Ovary (tissue), 9 donors: Measurements from ENCODE around the gene RADIL. TPM values are rescaled to one million over a fixed set of nuclear protein-coding genes. Genes with fewer than 3 reads are reported as not detected.

Source experiments
- DNase-seq, 5 donors: peaks; one replicate each; pipeline ENCODE4 v3.0.0-alpha.2; 2019 to 2020
- H3K27ac ChIP-seq, 2 donors: fragments of 200-600 bp; one replicate each; pipeline versions ENCODE4 v1.5.1 to v1.8.0; 2019 to 2022
- H3K27me3 ChIP-seq: fragments of 200-600 bp; one replicate; pipeline ENCODE4 v1.8.0; 2022
- H3K36me3 ChIP-seq: fragments of 200-600 bp; sonication (generic); one replicate; pipeline ENCODE4 v1.5.1; 2019
- H3K4me1 ChIP-seq: one replicate; pipeline ENCODE4 v1.8.1; 2013; ENCODE audit warnings: mild to moderate bottlenecking, moderate library complexity; ENCODE audit not compliant: insufficient read depth
- H3K4me3 ChIP-seq: fragments of 200-600 bp; sonication (generic); one replicate; pipeline ENCODE4 v1.5.1; 2017
- H3K9me3 ChIP-seq, 2 donors: fragments of 200-600 bp in 1 of 2; sonication (generic) in 1 of 2; one replicate each; pipeline versions ENCODE4 v1.5.1 to v1.8.1; 2013 to 2019; ENCODE audit warnings: mild to moderate bottlenecking in 1 of 2, moderate library complexity in 1 of 2
- CTCF ChIP-seq, 3 donors: fragments of 450-650 bp in 2 of 3; fragments of 200-600 bp in 1 of 3; IDR thresholded peaks; one replicate each; pipeline versions ENCODE4 v1.5.1 to v1.8.0; 2016 to 2022; ENCODE audit warnings: antibody characterized with exemption in 3 of 3, mild to moderate bottlenecking in 1 of 3
- EP300 ChIP-seq: sonication (generic); formaldehyde crosslinking; IDR thresholded peaks from one replicate; pipeline ENCODE4 v1.6.1; 2017; ENCODE audit warnings: antibody characterized with exemption
- POLR2A ChIP-seq: fragments of 450-650 bp; IDR thresholded peaks from one replicate; pipeline ENCODE4 v1.6.1; 2017; ENCODE audit warnings: antibody characterized with exemption, mild to moderate bottlenecking, moderate library complexity
- WGBS, 3 donors: extraction: QIAGEN DNeasy Blood & Tissue Kit in 1 of 3; methylation state at CpG; one replicate each; pipeline versions ENCODE4 v1.1.5 to v1.1.7; 2013 to 2017; 5-methylcytosine and 5-hydroxymethylcytosine counted together
- intact Hi-C, 4 donors: fragments of 100-400 bp; cut with DNase I; formaldehyde crosslinking; loops; one replicate each; pipeline versions ENCODE4 v1.11.0 to v1.15.1; 2022 to 2023
- polyA plus RNA-seq, 2 donors: library from polyadenylated mRNA; stranded (reverse); fragments of 200-250 nt in 1 of 2; fragments of 350-450 nt in 1 of 2; fragmentation: Illumina TruSeq in 1 of 2; extraction: RNeasy Lipid Tissue Mini Kit (QIAGEN cat#74804) in 1 of 2; gene quantifications; one replicate each; pipeline ENCODE4 v1.2.3, GENCODE V29; 2013 to 2014
- total RNA-seq, 7 donors: library from RNA; depleted of rRNA in 2 of 7; stranded (reverse); fragments of >200 nt in 2 of 7; fragmentation: NEBNext Ultra II Directional in 3 of 7; extraction: Animal tissue kit (Norgen Biotek cat#: 25700) in 3 of 7; gene quantifications; one replicate each; pipeline versions ENCODE4 v1.1.0 to v1.2.4, GENCODE V29; 2016 to 2023
- donor health status: DM: no; HTN: no; CAD: no; lungs with moderate emphysema.
- donor health status: DM: no; HTN: no; CAD: no.
- donor health status: Bipolar disorder and iron deficiency.
- donor health status: DM: yes; HTN: yes; CAD: no.
- donor health status: DM: no; HTN: no; CAD: no.
- donor health status: DM: yes; HTN: yes; CAD: no.

RADIL gene
- total and polyA plus RNA-seq, 9 donors, result 0.98 to 5.4 (median 2.4) TPM

DNA sequence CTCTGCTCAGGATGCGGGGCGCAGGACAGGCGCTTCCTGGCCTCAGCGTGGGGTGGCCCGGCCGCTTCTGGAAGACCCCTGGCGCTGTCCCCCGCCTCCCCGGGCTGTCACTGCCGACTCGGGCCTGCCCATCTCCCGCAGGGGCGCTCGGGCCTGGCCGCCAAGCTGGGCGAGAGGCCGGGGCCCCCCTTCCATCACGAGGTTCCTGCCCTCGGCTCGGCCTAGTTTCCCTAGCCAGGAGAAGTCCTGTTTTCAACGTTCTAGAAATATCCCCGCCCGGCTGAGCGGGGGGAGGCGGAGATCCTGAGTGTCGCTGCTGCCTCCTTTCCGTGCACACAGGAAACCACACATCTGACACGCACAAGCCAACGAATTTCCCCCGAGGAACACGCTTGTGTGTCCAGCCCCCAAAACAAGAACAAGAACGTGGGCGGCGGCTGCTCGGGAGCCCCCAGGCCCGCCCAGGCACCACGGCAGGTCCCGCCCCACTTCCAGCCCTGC is 74.4 kb downstream of the RADIL start:
- no peak for DNase-seq
- no peak for TF ChIP-seq POLR2A
- no peak for TF ChIP-seq CTCF (IDR thresholded peaks at IDR 0.05)
- no peak for TF ChIP-seq EP300
- no peaks in the 10 kb centered on the region for H3K36me3 ChIP-seq
- H3K4me3 ChIP-seq, result no peak overlapping the region
- intact Hi-C loops, result loop anchor here in 2 of 4 donors (5.0 to 10.0 kb wide), 3 partner anchors 68 to 156 kb away; partner anchors contain the start of gene RADIL (in 1 of the 2)
- H3K9me3 ChIP-seq, result no peaks in the 10 kb centered on the region
- H3K27ac ChIP-seq, result no peak overlapping the region
- no peaks in the 10 kb centered on the region for H3K27me3 ChIP-seq
- no peaks in the 10 kb centered on the region for H3K4me1 ChIP-seq
- WGBS, 3 donors, result 84 to 92% (median 87%) methylated on average over 36 to 38 of the region's 38 CpGs

GRCh38 chr7:4808565-4808964 is 75.0 kb downstream of the RADIL start:
- no peak for DNase-seq
- no peaks in the 10 kb centered on the region for H3K9me3 ChIP-seq
- no peaks in the 10 kb centered on the region for H3K36me3 ChIP-seq
- WGBS, 3 donors, result 78 to 81% (median 80%) methylated on average over 37 of the region's 37 CpGs
- no peak overlapping the region for H3K27ac ChIP-seq
- no peak overlapping the region for H3K4me3 ChIP-seq
- H3K4me1 ChIP-seq, result no peaks in the 10 kb centered on the region
- intact Hi-C loops, result loop anchor here in 2 of 4 donors (5.0 to 10.0 kb wide), 3 partner anchors 69 to 156 kb away; partner anchors contain the start of gene RADIL (in 1 of the 2)
- H3K27me3 ChIP-seq, result no peaks in the 10 kb centered on the region
- TF ChIP-seq EP300 (no peak), CTCF (IDR thresholded peaks at IDR 0.05) (no peak), POLR2A (no peak)

DNA sequence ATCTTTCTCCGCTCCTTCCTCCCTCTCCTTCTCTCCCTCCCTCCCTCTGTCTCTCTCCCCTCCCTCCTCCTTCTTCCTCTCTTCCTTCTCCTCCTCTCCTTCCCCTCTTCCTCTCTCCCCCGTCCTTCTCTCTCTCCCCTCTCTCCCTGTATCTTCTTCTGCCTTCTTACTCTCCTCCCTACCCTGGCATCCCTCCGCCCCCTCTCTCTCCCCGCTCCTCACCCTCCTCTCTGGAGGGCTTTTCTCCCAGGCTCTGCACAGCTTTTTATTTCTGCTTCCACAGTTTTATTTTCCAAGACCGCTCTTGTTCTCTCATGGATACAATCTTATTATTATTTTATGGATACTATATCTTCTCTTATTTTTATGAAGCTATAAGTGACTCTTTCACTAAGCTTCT is 75.5 kb downstream of the RADIL start:
- intact Hi-C loops, result loop anchor here in 2 of 4 donors (5.0 to 10.0 kb wide), 3 partner anchors 69 to 157 kb away; partner anchors contain the start of gene RADIL (in 1 of the 2)
- Histone ChIP-seq H3K4me1 (no peaks in the 10 kb centered on the region), H3K9me3 (no peaks in the 10 kb centered on the region), H3K27ac (no peak overlapping the region), H3K36me3 (no peaks in the 10 kb centered on the region), H3K27me3 (no peaks in the 10 kb centered on the region), H3K4me3 (no peak overlapping the region)
- 22 to 29% (median 25%) methylated on average over 5 of the region's 5 CpGs for WGBS, 3 donors
- DNase-seq, result no peak
- no peak for TF ChIP-seq CTCF (IDR thresholded peaks at IDR 0.05)
- no peak for TF ChIP-seq POLR2A
- TF ChIP-seq EP300, result no peak

DNA sequence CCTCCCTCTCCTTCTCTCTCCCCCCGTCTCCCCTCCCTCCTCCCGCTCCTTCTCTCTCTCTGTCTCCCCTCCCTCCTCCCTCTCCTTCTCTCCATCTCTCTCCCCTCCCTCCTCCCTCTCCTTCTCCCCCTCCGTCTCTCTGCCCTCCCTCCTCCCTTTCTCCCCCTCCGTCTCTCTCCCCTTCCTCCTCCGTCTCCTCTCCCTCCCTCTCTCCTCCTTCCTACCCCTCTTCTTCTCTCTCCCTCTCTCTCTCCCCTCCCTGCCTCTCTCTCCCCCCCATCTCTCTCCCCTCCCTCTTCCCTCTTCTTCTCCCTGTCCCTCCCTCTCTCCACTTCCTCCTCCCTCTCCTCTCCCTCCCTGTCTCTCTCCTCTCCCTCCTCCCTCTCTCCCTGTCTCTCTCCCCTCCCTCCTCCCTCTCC is 75.9 kb downstream of the RADIL start:
- 4 to 12% (median 5%) methylated on average over 3 to 5 of the region's 5 CpGs for WGBS, 3 donors
- Histone ChIP-seq H3K4me3 (no peak overlapping the region), H3K9me3 (no peaks in the 10 kb centered on the region), H3K4me1 (no peaks in the 10 kb centered on the region), H3K36me3 (no peaks in the 10 kb centered on the region), H3K27me3 (no peaks in the 10 kb centered on the region), H3K27ac (no peak overlapping the region)
- no peak for TF ChIP-seq EP300
- TF ChIP-seq POLR2A, result no peak
- TF ChIP-seq CTCF (IDR thresholded peaks at IDR 0.05), result no peak
- DNase-seq, result no peak
- intact Hi-C loops, result loop anchor here in 2 of 4 donors (5.0 to 10.0 kb wide), 3 partner anchors 70 to 157 kb away; partner anchors contain the start of gene RADIL (in 1 of the 2)
